ENCODE measurements around the gene CPA3. TPM values are rescaled to one million over a fixed set of nuclear protein-coding genes. Genes with fewer than 3 reads are reported as not detected.

CPA3 gene
- total RNA-seq, 1 donor from 2014 or later: not detected

DNA sequence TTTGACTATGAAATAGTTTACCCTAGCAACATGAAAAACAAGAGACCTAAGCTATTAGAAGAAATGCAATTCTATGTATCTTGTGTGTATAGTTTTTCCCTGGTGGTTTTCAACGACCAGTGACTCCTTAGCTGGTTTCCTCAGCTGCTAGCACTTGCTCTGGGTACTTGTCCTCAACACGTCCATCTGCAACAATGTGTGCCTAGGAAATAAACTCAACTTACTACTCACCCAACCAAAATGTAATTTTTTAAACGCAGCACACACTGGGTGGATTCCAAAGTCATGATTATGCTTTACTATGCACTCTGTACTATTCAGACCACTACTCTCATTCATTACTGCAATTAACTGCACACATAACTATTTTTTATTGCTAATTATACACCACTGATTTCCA lies 31.0 kb downstream of the CPA3 start:
- Histone ChIP-seq H3K27me3 (ENCODE audit: insufficient read depth, low read length) (no peaks in the 10 kb centered on the region), H2AFZ (ENCODE audit: low read depth, low read length) (no peak overlapping the region), H3K9me3 (ENCODE audit: insufficient read depth, low read depth, low read length) (no peaks in the 10 kb centered on the region), H3K79me2 (ENCODE audit: insufficient read depth, low read length) (no peaks in the 10 kb centered on the region), H3K4me1 (ENCODE audit: insufficient read depth, low read length) (no peaks in the 10 kb centered on the region), H3K27ac (ENCODE audit: low read depth, low read length) (no peak overlapping the region), H3K9ac (ENCODE audit: low read length) (no peak overlapping the region), H4K20me1 (ENCODE audit: insufficient read depth, low read length) (no peaks in the 10 kb centered on the region), H3K4me2 (ENCODE audit: low read length) (no peak overlapping the region), H3K4me3 (ENCODE audit: insufficient read depth, low read depth, low read length) (no peak overlapping the region), H3K36me3 (ENCODE audit: insufficient read depth, low read length) (no peaks in the 10 kb centered on the region)
- FAIRE-seq (no peak), DNase-seq (ENCODE audit: low read depth) (peak; percentile 43)
- Mint-ChIP-seq H3K27ac (ENCODE audit: unreplicated experiment) (peak overlapping the region; percentile 20), H3K27me3 (ENCODE audit: low read depth, unreplicated experiment) (no peaks in the 10 kb centered on the region), H3K36me3 (ENCODE audit: low read depth, unreplicated experiment) (no peaks in the 10 kb centered on the region), H3K4me1 (ENCODE audit: low read depth, unreplicated experiment) (no peaks in the 10 kb centered on the region), H3K4me3 (ENCODE audit: unreplicated experiment) (no peak overlapping the region), H3K9me3 (ENCODE audit: unreplicated experiment) (no peaks in the 10 kb centered on the region)
- TF ChIP-seq, protein P1, sequence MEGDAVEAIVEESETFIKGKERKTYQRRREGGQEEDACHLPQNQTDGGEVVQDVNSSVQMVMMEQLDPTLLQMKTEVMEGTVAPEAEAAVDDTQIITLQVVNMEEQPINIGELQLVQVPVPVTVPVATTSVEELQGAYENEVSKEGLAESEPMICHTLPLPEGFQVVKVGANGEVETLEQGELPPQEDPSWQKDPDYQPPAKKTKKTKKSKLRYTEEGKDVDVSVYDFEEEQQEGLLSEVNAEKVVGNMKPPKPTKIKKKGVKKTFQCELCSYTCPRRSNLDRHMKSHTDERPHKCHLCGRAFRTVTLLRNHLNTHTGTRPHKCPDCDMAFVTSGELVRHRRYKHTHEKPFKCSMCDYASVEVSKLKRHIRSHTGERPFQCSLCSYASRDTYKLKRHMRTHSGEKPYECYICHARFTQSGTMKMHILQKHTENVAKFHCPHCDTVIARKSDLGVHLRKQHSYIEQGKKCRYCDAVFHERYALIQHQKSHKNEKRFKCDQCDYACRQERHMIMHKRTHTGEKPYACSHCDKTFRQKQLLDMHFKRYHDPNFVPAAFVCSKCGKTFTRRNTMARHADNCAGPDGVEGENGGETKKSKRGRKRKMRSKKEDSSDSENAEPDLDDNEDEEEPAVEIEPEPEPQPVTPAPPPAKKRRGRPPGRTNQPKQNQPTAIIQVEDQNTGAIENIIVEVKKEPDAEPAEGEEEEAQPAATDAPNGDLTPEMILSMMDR (IDR thresholded peaks at IDR 0.05; ENCODE audit: insufficient read depth, low read depth, low read length): no peak
- no peak for TF ChIP-seq EZH2 (IDR thresholded peaks at IDR 0.05; ENCODE audit: insufficient read depth, low read length)

DNA sequence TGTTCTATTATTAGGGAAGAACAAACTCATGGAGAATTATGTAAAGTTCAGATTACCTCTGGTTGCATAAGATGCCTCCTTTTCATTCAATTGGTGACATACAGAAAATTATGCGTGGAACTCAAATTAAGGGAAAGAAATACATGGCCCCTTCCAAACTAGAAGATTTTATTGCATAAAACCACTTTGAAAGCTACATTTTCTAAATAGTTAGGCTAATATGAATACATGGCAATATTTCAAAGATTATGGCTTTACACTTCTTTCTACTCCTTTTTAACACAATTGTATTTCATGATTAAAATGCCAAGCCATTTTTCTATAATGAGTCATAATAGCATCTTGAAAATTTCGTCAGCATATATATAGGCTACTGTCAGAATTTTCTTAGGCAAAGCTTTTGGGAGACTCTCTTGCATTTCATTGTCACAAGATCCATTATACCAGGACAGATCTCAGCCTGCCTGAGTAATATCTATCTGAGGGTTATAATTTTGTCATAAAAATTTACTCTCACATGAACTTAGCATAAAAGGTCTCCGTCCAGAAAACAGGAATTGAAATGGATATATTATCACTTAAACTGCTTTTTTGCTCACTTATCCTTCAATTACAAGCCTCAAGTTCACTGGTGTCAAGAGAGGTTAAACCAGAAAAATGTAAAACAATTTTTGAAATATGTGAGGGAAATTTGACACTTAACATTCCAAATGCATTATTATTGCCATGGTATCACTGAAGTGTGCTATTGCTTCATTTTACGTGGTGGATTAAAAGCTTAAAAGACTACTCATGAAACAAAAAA lies 37.1 kb downstream of the CPA3 start:
- Histone ChIP-seq H3K27me3 (ENCODE audit: insufficient read depth, low read length) (no peaks in the 10 kb centered on the region), H3K9me3 (ENCODE audit: insufficient read depth, low read depth, low read length) (no peaks in the 10 kb centered on the region), H3K27ac (ENCODE audit: low read depth, low read length) (peak overlapping the region; percentile 41), H3K9ac (ENCODE audit: low read length) (no peak overlapping the region), H3K4me2 (ENCODE audit: low read length) (peak overlapping the region; percentile 68), H3K4me1 (ENCODE audit: insufficient read depth, low read length) (peaks cover 7% of the 10 kb centered on the region), H2AFZ (ENCODE audit: low read depth, low read length) (no peak overlapping the region), H3K36me3 (ENCODE audit: insufficient read depth, low read length) (no peaks in the 10 kb centered on the region), H3K79me2 (ENCODE audit: insufficient read depth, low read length) (no peaks in the 10 kb centered on the region), H4K20me1 (ENCODE audit: insufficient read depth, low read length) (no peaks in the 10 kb centered on the region), H3K4me3 (ENCODE audit: insufficient read depth, low read depth, low read length) (no peak overlapping the region)
- Mint-ChIP-seq H3K27ac (ENCODE audit: unreplicated experiment) (no peak overlapping the region), H3K27me3 (ENCODE audit: low read depth, unreplicated experiment) (no peaks in the 10 kb centered on the region), H3K36me3 (ENCODE audit: low read depth, unreplicated experiment) (no peaks in the 10 kb centered on the region), H3K4me1 (ENCODE audit: low read depth, unreplicated experiment) (peaks cover 12% of the 10 kb centered on the region), H3K9me3 (ENCODE audit: unreplicated experiment) (no peaks in the 10 kb centered on the region), H3K4me3 (ENCODE audit: unreplicated experiment) (no peak overlapping the region)
- FAIRE-seq (peak; percentile 83), DNase-seq (ENCODE audit: low read depth) (peak; percentile 67)
- TF ChIP-seq EZH2 (IDR thresholded peaks at IDR 0.05; ENCODE audit: insufficient read depth, low read length): no peak
- TF ChIP-seq, protein P1 (IDR thresholded peaks at IDR 0.05; ENCODE audit: insufficient read depth, low read depth, low read length): no peak

DNA sequence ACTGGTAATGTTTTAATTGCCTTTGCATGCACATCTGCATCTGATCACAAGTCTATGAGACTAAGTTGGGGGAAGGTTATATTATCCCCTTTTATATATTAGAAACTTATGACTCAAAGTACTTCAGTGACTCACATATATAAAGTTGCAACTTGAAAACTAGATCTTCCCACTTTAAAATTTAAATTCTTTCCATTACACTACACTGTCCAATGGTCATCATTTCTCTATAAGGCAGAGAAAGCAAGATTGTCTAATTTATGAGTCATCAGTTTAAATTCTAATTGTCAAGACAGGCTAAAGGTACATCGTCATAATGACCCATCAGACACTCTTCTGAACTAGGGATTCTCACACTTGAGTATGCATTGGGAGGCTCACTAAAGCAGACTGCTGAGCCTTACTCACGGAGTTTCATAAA lies 37.9 kb downstream of the CPA3 start:
- Histone ChIP-seq H3K27me3 (ENCODE audit: insufficient read depth, low read length) (no peaks in the 10 kb centered on the region), H3K4me1 (ENCODE audit: insufficient read depth, low read length) (peaks cover 7% of the 10 kb centered on the region), H3K4me3 (ENCODE audit: insufficient read depth, low read depth, low read length) (no peak overlapping the region), H4K20me1 (ENCODE audit: insufficient read depth, low read length) (no peaks in the 10 kb centered on the region), H3K4me2 (ENCODE audit: low read length) (peak overlapping the region; percentile 25), H2AFZ (ENCODE audit: low read depth, low read length) (no peak overlapping the region), H3K9me3 (ENCODE audit: insufficient read depth, low read depth, low read length) (no peaks in the 10 kb centered on the region), H3K79me2 (ENCODE audit: insufficient read depth, low read length) (no peaks in the 10 kb centered on the region), H3K9ac (ENCODE audit: low read length) (no peak overlapping the region), H3K36me3 (ENCODE audit: insufficient read depth, low read length) (no peaks in the 10 kb centered on the region), H3K27ac (ENCODE audit: low read depth, low read length) (no peak overlapping the region)
- TF ChIP-seq, protein P1 (IDR thresholded peaks at IDR 0.05; ENCODE audit: insufficient read depth, low read depth, low read length): no peak
- TF ChIP-seq EZH2 (IDR thresholded peaks at IDR 0.05; ENCODE audit: insufficient read depth, low read length): no peak
- peak; percentile 32 for FAIRE-seq
- Mint-ChIP-seq H3K36me3 (ENCODE audit: low read depth, unreplicated experiment) (no peaks in the 10 kb centered on the region), H3K27ac (ENCODE audit: unreplicated experiment) (no peak overlapping the region), H3K4me1 (ENCODE audit: low read depth, unreplicated experiment) (peaks cover 12% of the 10 kb centered on the region), H3K27me3 (ENCODE audit: low read depth, unreplicated experiment) (peaks cover 3% of the 10 kb centered on the region), H3K4me3 (ENCODE audit: unreplicated experiment) (no peak overlapping the region), H3K9me3 (ENCODE audit: unreplicated experiment) (no peaks in the 10 kb centered on the region)
- DNase-seq (ENCODE audit: low read depth): peak; percentile 58

Data from astrocyte (in vitro differentiated cells and primary cell).